HAP-1 (cell line): ENCODE results near the gene BROX.

ENCODE experiments used
- DNase-seq, 2 experiments: peaks; one replicate each; pipeline ENCODE4 v3.0.0-alpha.2; 2016 to 2020; ENCODE audit warnings: low spot score in 2 of 2
- H3K27me3 ChIP-seq: fragments of 250-450 bp; sonication (Bioruptor Pico); 2 replicates; pipeline ENCODE4 v1.5.1; 2020; ENCODE audit warnings: low read depth, mild to moderate bottlenecking, moderate library complexity
- H3K36me3 ChIP-seq: fragments of 250-450 bp; sonication (Bioruptor Pico); replicated peaks from 2 replicates; pipeline ENCODE4 v1.5.1; 2020; ENCODE audit warnings: mild to moderate bottlenecking
- H3K4me1 ChIP-seq: fragments of 250-450 bp; sonication (Bioruptor Pico); 2 replicates; pipeline ENCODE4 v1.5.1; 2020; ENCODE audit warnings: mild to moderate bottlenecking
- H3K4me3 ChIP-seq: fragments of 250-450 bp; sonication (Bioruptor Pico); 2 replicates; pipeline ENCODE4 v1.5.1; 2020; ENCODE audit warnings: mild to moderate bottlenecking, moderate library complexity
- H3K9me3 ChIP-seq: fragments of 250-450 bp; sonication (Bioruptor Pico); 2 replicates; pipeline ENCODE4 v1.5.1; 2020; ENCODE audit warnings: mild to moderate bottlenecking, moderate library complexity
- in situ Hi-C: fragments of 300-500 bp; cut with MboI; formaldehyde crosslinking; loops from 3 replicates; pipeline ENCODE4 v1.14.3; 2020; ENCODE audit warnings: low sequenced_read_pairs, inconsistent platforms, mixed read lengths

The BROX gene

DNA sequence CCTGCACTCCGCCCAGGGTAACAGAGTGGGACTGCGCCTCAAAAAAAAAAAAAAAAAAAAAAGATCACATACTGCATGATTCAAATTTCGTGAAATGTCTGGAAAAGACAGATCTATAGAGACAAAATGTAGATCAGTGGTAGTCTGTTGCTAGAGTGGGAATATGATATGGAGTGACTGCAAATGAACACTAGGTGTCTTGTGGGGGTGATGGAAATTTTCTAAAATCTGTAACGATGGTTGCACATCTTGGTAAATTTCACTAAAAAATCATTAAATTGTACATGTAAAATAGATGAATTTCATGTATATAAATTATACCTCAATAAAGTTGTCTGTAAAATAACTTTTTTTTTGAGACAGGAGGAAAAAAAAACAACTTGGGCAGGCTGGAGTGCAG, 5.5 kb upstream of the BROX start:
- Histone ChIP-seq H3K4me3 (no peak overlapping the region), H3K9me3 (peaks cover 2% of the 10 kb centered on the region; the same call in 1 of the 2 replicates), H3K36me3 (peaks cover 13% of the 10 kb centered on the region), H3K4me1 (peaks cover 24% of the 10 kb centered on the region), H3K27me3 (no peaks in the 10 kb centered on the region)
- in situ Hi-C loops, result no loop called here
- no peak for DNase-seq

- peaks cover 13% of the 10 kb centered on the region for H3K4me1 ChIP-seq
- H3K27me3 ChIP-seq, result no peaks in the 10 kb centered on the region
- peaks cover 2% of the 10 kb centered on the region; the same call in 1 of the 2 replicates for H3K9me3 ChIP-seq
- H3K4me3 ChIP-seq, result no peak overlapping the region
- H3K36me3 ChIP-seq, result peaks cover 4% of the 10 kb centered on the region; the same call in 1 of the 2 replicates
- in situ Hi-C loops, result loop anchor here (10.0 kb wide), 1 partner anchor 65 kb away; no protein-coding TSS in a partner anchor
- DNase-seq, result no peak
Measured at GRCh38 chr1:222709700-222710153, 2.6 kb upstream of the BROX start.

- peaks cover 10% of the 10 kb centered on the region for H3K36me3 ChIP-seq
- no peaks in the 10 kb centered on the region for H3K27me3 ChIP-seq
- H3K4me3 ChIP-seq, result peak overlapping the region; percentile 85
- H3K4me1 ChIP-seq, result peaks cover 13% of the 10 kb centered on the region
- peak; percentile 74 to 75 for DNase-seq
- in situ Hi-C loops, result loop anchor here (10.0 kb wide), 1 partner anchor 67 kb away; no protein-coding TSS in a partner anchor
- no peaks in the 10 kb centered on the region for H3K9me3 ChIP-seq
Measured at GRCh38 chr1:222711319-222712252, 778 bp upstream of the BROX start.

DNA sequence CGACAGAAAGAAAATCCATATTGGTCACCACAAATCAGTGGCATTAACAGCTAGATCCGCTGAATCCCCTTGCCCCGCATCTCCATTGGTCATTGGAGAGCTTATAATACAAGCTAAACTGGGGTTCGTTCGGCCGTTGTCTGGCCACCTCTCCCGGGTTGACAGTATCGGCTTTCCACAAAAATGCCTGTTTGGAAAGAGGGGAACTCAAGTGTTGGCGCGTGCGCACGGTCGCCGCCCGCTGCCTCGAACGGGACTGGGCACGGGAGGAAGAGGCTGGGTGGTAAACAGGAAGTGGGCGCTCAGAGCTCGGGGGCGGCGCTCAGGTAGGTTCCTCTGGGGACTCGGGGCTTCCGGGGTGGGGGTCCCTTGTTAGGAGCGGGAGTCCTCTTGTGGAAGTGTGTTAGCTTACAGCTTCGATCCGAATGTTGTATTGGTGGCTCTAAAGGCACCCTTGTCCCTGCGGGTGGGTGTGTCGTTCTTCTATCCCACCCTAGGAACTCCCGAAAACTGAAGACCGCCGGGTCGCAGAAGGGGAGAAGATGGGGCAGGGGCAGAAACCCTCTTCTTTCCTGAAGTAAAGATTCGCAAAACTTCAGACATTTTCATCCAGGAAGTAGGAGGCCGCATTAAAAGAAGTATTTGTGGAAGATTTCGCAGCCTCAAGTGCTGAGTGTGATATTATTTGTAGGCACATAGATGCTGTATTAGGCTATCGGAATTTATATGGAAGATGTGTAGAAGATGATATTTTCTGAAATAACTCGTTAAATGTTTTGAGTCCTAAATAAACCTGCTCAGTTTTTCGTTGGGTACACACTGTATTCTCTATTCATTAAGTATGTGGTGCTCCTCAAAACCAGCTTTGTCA, 962 bp downstream of the BROX start:
- in situ Hi-C loops, result loop anchor here (10.0 kb wide), 1 partner anchor 69 kb away; no protein-coding TSS in a partner anchor
- Histone ChIP-seq H3K27me3 (no peaks in the 10 kb centered on the region), H3K4me3 (peak overlapping the region; percentile 85), H3K9me3 (no peaks in the 10 kb centered on the region), H3K36me3 (peaks cover 14% of the 10 kb centered on the region), H3K4me1 (peaks cover 13% of the 10 kb centered on the region)
- DNase-seq, result peak; percentile 92 to 95

DNA sequence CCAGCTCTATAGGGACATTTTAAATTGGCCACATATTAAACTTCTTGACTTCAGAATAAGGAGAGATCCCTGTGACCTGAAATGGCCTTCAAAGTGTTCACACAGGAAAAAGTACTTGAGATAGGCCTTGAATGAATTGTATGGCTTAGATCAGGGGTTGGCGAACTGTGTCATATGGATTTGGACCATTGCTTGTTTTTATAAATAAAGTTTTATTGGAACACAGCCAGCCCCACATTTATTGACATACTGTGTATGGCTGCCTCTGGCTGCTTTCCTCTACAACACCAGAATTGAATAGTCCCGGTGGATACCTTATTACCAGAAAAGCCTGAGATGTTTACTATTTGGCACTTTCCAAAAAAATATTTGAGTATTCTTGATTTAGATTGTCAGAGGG, 4.0 kb downstream of the BROX start:
- DNase-seq, result no peak
- Histone ChIP-seq H3K9me3 (no peaks in the 10 kb centered on the region), H3K4me3 (no peak overlapping the region), H3K36me3 (peaks cover 33% of the 10 kb centered on the region), H3K4me1 (0 out of 2 replicates have a peak, but pooled peaks cover 2% of the 10 kb centered on the region), H3K27me3 (no peaks in the 10 kb centered on the region)
- in situ Hi-C loops, result loop anchor here (10.0 kb wide), 1 partner anchor 72 kb away; no protein-coding TSS in a partner anchor

DNA sequence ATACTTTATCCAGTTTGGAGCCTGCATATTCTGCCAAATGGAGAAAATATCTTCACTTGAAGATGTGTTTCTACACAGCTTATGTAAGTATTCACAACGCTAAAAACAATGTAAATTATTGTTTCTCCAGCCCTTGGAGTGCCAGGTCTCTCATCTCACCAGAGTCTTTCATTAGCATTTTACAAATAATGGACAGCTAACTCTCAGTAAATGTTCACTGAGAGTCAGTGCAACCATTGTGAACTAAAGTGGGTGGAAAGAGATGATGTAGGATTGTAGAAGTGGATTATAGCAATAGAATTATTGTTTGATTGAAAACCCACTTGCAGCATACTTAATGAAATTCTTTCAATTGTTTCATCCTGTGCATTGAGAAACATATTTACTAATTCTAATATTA, 16.4 kb downstream of the BROX start:
- no peaks in the 10 kb centered on the region; the same call in 1 of the 2 replicates for H3K4me1 ChIP-seq
- in situ Hi-C loops, result no loop called here
- H3K27me3 ChIP-seq, result no peaks in the 10 kb centered on the region
- DNase-seq, result no peak
- no peak overlapping the region for H3K4me3 ChIP-seq
- peaks cover 74% of the 10 kb centered on the region for H3K36me3 ChIP-seq
- H3K9me3 ChIP-seq, result no peaks in the 10 kb centered on the region

GRCh38 chr1:222730866-222731265, 18.5 kb downstream of the BROX start:
- Histone ChIP-seq H3K9me3 (no peaks in the 10 kb centered on the region), H3K27me3 (no peaks in the 10 kb centered on the region), H3K36me3 (peaks cover 72% of the 10 kb centered on the region), H3K4me1 (no peaks in the 10 kb centered on the region; the same call in 1 of the 2 replicates), H3K4me3 (no peak overlapping the region)
- in situ Hi-C loops, result no loop called here
- DNase-seq, result no peak

- Histone ChIP-seq H3K36me3 (peaks cover 63% of the 10 kb centered on the region), H3K4me1 (no peaks in the 10 kb centered on the region; the same call in 1 of the 2 replicates), H3K9me3 (no peaks in the 10 kb centered on the region), H3K27me3 (no peaks in the 10 kb centered on the region), H3K4me3 (no peak overlapping the region)
- DNase-seq, result no peak
- in situ Hi-C loops, result no loop called here
Measured at GRCh38 chr1:222732216-222733159, 20.1 kb downstream of the BROX start.

GRCh38 chr1:222734740-222735139, 22.4 kb downstream of the BROX start:
- H3K36me3 ChIP-seq, result peaks cover 41% of the 10 kb centered on the region
- no peaks in the 10 kb centered on the region; the same call in 1 of the 2 replicates for H3K4me1 ChIP-seq
- H3K9me3 ChIP-seq, result no peaks in the 10 kb centered on the region
- no peaks in the 10 kb centered on the region for H3K27me3 ChIP-seq
- no peak for DNase-seq
- in situ Hi-C loops, result no loop called here
- no peak overlapping the region for H3K4me3 ChIP-seq

GRCh38 chr1:222736470-222736869, 24.1 kb downstream of the BROX start:
- in situ Hi-C loops, result no loop called here
- H3K36me3 ChIP-seq, result peaks cover 28% of the 10 kb centered on the region
- no peak for DNase-seq
- no peak overlapping the region for H3K4me3 ChIP-seq
- H3K9me3 ChIP-seq, result no peaks in the 10 kb centered on the region
- no peaks in the 10 kb centered on the region for H3K27me3 ChIP-seq
- no peaks in the 10 kb centered on the region for H3K4me1 ChIP-seq

DNA sequence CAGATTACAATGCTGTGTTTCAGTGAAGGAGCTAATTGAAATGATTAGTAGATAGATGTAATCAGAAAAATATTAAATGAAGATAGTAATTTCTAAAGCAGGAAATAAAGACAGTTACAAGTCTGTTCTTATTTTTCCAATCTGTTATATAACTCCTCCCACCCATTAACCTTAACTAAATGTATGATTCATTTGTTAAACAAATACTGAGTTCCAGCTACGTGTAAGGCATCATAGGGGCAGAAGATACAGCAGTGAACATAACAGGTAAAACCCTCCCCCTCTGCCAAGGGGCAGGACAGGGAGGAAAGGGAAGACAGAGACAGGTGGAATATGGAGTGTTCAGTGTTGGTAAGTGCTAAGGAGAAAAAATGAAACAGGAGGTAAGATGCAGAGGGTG, 24.6 kb downstream of the BROX start, which contains the start of gene FAM177B:
TSS of gene FAM177B (plus strand) at position 231 of the 400 bp plus-strand sequence. CDS start 9,344 bp downstream, outside the sequence.
- no peak for DNase-seq

GRCh38 chr1:222739465-222739864, 27.1 kb downstream of the BROX start:
- Histone ChIP-seq H3K36me3 (peaks cover 5% of the 10 kb centered on the region), H3K27me3 (no peaks in the 10 kb centered on the region), H3K9me3 (no peaks in the 10 kb centered on the region), H3K4me3 (no peak overlapping the region), H3K4me1 (no peaks in the 10 kb centered on the region)
- in situ Hi-C loops, result no loop called here
- no peak for DNase-seq

More for the DNA sequence above, 24.6 kb downstream of the BROX start, which contains the start of gene FAM177B:
- no peaks in the 10 kb centered on the region for H3K27me3 ChIP-seq
- no peaks in the 10 kb centered on the region for H3K4me1 ChIP-seq
- no peaks in the 10 kb centered on the region for H3K9me3 ChIP-seq
- in situ Hi-C loops, result no loop called here
- H3K36me3 ChIP-seq, result peaks cover 24% of the 10 kb centered on the region
- no peak within 1 kb of the TSS for H3K4me3 ChIP-seq
